Skin epidermis (tissue), 12 donors: ENCODE data around the gene ADGRG7.

Source experiments
- H3K27ac ChIP-seq, 21 experiments: fragments of 200-600 bp; sonication (generic) in 11 of 21; one replicate each; pipeline ENCODE4 v1.5.0; 2020; ENCODE audit warnings: mild to moderate bottlenecking in 3 of 21, inconsistent platforms in 2 of 21, moderate library complexity in 2 of 21
- H3K4me3 ChIP-seq, 7 experiments: fragments of 200-600 bp; sonication (generic) in 2 of 7; one replicate each; pipeline ENCODE4 v1.5.0; 2020; ENCODE audit warnings: inconsistent platforms in 2 of 7, mild to moderate bottlenecking in 2 of 7, moderate library complexity in 1 of 7

ADGRG7 gene

DNA sequence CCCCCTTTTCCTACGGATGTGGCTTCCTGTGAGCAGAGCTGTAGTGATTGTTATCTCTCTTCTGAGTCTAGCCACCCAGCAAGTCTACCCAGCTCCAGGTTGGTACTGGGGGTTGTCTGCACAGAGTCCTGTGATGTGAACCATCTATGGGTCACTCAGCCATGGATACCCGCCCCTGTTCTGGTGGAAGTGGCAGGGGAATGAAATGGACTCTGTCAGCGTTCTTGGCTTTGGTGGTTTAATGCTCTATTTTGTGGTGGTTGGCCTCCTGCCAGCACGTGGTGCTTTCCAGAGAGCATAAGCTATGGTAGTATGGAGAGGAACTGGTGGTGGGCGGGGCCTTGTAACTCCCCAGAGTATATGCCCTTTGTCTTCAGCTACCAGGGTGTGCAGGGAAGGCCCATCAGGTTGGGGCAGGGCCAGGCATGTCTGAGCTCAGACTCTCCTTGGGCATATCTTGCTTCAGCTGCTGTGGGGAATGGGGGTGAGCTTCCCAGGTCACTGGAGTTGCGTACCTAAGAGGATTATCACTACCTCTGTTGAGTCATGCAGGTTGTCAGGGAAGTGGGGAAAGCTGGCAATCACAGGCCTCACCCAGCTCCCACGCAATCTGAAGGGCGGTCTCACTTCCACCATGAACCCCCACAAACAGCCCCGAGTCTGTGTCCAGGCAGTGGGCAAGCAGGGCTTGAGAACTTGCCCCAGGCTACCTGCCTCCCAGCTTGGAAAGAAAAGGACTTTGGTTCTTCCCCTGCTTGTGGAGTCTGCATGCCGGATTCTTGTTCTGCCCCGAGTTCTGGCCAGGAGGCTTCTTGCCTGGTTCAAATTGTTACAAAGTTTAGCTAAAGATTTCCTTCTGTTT, 9.0 kb upstream of the ADGRG7 start:
- H3K27ac ChIP-seq, result peak overlapping the region in 19 of 21 experiments; percentile 32 to 84 (median 68)
- H3K4me3 ChIP-seq, result no peak overlapping the region

DNA sequence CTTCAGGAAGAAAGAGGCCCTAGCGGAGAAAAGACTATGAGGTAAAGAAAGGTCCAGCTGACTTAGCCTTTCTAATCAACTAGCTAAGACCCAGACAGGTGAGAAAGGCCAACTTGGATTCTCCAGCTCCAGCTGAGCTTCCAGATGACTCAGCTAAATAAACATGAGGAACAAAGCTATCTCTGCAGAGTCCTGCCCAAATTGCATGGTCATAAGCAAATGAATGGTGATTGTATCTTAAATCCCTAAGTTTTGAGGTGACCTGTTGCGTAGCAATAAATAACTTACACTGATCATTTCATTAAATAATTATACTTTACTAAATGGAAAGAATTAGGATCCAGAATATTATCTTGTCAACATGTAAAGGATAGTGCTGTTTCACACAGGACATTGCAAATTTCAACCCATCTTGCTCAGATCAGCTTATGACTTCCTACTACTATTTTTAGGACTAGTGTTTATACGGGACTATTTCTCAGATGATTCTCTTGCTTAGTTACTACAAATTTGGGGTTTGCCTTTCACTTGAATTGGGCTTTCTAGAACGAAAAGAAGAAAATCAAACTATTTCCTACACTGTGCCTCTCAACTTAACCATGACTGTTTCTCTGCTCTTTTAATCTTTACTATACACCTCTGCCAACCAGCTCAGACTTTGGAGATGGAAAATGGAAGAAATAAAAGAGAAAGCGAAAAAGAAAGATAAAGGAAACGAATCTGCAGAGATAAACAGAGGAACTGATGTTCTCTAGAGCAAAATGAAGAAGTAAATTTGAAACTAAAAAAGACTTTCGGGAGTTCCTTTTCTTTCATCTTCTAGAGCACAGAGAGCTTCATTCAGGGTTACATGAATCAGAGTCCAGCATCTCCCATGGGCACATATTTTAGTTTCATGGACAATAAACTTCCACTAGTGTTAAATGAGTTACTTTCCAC, 6.6 kb upstream of the ADGRG7 start:
- no peak overlapping the region for H3K4me3 ChIP-seq
- peak overlapping the region in 10 of 21 experiments; percentile 3 to 73 (median 46) for H3K27ac ChIP-seq

DNA sequence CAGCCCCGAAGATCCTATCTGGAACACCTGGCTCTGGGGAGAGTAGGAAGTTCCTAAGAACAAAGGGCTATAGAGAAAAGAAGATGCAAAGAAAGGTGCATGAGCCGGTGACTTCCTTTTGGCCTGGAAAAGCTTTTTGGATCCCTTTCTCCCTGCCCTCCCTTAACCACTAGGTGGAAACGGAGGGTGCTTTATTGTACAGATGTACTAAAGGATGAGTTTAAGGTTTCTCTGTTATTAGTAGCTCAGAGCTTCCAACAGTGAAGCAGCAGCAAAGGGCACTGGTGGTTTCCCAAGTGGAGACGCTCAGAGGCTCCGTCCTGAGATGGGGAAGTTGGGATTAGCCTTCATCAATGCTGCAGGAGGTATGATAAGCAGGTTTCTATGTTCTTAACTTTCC, 5.9 kb upstream of the ADGRG7 start:
- H3K27ac ChIP-seq, result peak overlapping the region in 7 of 21 experiments; percentile 6 to 73 (median 63)
- H3K4me3 ChIP-seq, result no peak overlapping the region

DNA sequence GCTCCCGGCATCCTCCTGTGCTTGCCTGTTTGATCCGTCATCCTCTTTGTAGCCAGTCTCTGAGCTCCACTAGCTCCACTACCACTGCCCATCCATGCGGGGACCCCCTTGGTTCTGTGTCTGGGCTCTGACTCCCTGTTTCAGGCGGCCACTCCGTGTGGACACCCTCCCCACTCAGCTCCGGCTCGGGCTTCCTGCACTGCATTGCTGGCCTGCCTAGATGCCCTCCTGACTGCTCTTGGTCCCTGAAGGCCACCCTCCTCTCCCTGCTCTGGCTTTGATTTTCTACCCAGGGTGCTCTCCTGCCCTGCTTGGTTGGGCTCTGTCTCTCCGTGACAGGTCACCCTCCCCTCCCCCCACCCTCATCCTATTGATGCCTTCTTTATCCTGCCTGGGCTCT, 4.0 kb upstream of the ADGRG7 start:
- Histone ChIP-seq H3K4me3 (no peak overlapping the region), H3K27ac (no peak overlapping the region)

DNA sequence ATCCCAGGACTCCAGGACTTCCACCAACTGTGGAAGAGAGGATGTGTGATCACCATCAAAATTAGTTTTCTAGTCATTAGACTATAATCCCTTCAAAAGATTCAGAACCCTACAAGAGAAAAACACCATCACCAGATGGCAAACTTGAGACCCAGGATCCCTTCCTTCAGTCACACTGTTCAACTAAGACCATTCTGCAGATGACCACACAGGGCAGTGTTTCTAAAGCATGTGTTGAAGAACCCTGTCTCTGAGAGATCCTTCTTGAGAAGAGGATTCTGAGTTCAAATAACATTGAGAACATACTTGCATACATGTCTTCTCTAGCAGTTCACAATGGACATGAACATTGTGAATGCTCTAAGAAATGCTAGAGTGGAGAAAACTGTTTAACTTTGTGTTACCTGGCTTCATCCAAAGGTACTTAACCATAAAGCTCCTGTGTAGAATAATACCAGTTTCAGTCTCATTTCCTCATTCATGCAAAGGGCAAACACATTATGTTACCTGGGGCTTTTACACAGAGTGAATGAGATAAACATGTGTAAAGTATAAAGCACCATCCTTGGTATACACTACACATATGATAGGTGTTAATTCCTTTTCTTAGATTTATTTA, 2.4 kb upstream of the ADGRG7 start:
- H3K4me3 ChIP-seq, result no peak overlapping the region
- no peak overlapping the region for H3K27ac ChIP-seq

DNA sequence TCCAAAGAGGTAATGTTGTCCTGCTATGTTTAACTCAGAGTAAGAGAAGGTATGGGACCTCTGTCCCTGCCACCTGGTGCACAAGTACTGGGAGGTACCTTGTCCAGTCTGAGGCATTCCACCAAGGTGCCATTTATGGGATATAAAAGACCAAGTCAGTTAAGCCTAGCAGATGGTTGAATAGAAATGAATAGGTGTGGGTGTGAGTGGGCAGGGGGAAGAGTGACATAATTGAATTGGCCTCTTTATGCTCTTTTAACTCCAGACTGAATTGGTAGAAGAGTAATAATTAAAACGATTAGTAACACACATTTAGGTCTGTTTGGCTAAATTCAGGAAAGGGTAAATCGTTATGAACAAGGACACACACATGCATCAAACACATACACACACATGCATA, 562 bp downstream of the ADGRG7 start:
- H3K4me3 ChIP-seq, result no peak overlapping the region

DNA sequence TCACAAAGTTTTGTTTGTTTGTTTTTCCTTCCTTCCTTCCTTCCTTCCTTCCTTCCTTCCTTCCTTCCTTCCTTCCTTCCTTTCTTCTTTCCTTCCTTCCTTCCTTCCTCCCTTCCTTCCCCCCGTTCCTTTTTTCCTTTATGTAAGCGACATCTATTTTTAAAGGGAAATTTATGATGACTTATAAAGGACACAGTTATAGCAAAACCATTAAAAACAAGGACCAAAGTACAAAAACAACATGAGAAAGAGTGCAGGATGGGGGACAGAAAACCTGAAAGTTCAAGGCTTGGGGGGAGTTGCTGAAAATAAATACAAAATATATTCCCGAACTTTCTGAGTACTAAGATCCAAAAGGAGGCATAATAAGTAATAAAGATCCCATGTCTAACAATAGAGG, 1.8 kb downstream of the ADGRG7 start:
- no peak overlapping the region for H3K27ac ChIP-seq
- H3K4me3 ChIP-seq, result no peak overlapping the region

More for the DNA sequence above, 562 bp downstream of the ADGRG7 start:
- no peak overlapping the region for H3K27ac ChIP-seq

DNA sequence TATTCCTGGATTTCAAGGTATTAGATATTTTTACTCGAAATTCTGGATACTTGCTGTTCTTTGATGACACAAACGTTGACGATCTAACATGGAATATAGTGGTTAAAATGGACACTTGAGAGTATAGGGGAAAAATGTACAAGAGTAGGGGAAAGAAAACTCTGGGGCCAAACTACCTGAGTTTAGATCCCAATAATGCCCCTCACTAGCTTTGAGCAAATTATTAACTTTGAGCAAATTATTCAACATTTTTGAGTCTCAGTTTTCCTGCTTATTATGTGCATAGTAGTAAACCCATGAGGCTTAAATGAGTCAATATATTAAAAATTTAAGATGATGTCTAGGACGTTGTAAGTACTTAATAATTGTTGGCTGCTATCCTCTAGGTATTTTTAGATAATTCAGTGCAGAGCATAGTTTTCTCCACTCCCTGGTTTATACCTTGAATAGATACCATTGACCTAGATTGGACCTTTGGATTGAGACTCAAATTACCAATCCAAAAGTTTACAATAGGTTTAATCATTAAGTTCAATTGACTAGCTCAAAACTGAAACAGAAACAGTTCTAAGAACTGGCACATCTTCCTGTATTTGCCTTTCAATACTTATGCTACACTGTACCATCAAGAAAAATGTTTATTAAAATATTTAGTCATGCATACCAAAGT, 4.5 kb downstream of the ADGRG7 start:
- H3K27ac ChIP-seq, result no peak overlapping the region
- no peak overlapping the region for H3K4me3 ChIP-seq

DNA sequence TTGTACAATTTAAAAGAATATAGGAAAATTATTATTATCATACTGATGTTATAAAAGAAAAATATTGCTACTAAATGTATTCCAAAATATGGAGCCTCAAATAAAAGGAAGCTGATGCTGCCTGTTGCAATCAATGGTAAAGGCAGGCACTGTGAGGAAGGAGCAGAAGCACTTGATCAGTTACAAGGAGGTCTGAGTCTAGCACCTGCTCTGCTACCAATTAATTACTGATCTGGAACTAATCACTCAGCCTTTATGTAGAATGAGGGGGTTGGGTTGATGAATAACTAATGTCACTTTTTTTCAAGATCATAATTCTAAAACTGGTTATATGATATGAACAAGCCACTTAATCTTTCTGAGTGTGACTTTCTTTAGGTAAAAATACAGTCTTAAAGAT, 5.5 kb downstream of the ADGRG7 start:
- Histone ChIP-seq H3K4me3 (no peak overlapping the region), H3K27ac (no peak overlapping the region)

DNA sequence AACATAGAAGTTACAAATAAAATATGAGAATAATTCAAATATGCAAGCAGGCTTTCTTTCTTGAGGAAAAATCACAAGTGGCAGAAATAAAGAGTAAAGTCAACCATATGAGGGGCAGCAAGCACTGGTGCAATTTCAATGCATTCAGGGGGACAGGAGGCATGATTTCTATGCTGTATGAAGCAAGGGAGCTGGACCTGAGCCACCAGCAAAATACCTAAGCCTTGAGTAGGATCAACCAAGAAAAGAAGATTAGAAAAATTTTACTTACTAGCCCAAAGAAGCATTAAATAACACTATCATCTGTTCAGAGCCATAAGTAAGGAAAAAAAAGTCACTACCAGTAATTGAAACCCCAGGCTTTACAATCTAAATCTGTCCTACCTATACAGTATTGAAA, 6.3 kb downstream of the ADGRG7 start:
- H3K4me3 ChIP-seq, result no peak overlapping the region
- H3K27ac ChIP-seq, result no peak overlapping the region

DNA sequence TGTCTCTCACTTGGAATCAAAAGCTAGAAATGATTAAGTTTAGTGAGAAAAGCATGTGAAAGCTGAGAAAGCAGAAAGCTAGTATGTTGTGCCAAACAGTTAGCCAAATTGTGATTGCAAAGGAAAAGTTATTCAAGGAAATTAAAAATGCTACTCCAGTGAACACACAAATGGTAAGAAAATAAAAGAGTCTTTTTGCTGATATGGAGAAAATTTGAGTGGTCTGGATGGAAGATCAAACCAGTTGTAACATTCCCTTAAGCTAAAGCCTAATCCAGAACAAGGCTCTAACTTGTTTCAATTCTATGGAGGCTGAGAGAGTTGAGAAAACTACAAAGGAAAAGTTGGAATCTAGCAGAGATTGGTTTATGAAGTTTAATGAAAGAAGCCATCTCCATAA, 11.8 kb downstream of the ADGRG7 start:
- Histone ChIP-seq H3K27ac (no peak overlapping the region), H3K4me3 (no peak overlapping the region)

DNA sequence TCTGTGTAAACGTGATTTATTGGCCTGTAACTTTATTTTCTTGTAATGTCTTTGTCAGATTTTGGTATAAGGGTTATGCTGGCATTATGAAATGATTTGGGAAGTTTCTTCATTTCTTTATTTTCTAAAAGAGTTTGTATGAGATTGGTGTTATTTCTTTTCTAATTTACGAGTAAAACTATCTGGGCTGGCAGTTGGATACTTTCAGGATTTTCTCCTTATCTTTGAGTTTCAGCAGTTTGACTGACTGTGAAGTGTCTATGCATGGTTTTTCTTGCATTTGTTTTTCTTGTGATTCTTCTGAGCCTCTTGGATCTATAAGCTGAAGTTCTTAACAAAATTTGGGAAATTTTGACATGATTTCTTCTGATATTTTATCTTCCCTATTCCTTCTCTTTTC, 18.1 kb downstream of the ADGRG7 start:
- Histone ChIP-seq H3K27ac (no peak overlapping the region), H3K4me3 (no peak overlapping the region)

DNA sequence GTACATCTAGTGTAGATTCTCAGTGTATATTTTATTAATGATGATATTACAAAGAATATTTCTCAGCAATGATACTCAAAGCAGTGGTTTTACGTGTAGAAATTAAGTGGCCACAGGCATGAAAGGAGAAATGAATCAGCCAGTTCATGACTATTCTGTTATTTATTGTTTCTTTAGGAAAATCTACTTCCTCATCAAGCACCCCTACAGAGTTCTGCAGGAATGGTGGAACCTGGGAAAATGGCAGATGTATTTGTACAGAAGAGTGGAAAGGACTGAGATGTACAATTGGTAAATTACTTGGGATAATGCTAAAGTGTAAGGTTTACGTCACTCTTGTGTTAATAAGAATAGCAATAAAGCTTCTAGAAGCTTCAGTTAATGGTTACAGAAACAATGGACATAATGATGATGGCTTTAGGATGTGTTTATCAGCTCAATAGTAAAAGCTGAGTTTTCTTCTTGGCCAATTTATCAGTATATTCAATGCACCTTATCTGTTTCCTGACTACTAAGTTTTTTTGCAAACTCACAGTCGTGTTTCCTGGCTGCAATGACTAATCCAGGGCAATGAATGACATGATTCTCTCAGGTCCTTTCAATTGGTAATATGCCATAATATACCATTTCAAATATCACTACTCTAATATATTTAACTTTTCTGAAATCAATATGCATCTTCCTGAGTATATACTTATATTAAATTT, 20.2 kb downstream of the ADGRG7 start:
- no peak overlapping the region for H3K4me3 ChIP-seq
- H3K27ac ChIP-seq, result no peak overlapping the region

DNA sequence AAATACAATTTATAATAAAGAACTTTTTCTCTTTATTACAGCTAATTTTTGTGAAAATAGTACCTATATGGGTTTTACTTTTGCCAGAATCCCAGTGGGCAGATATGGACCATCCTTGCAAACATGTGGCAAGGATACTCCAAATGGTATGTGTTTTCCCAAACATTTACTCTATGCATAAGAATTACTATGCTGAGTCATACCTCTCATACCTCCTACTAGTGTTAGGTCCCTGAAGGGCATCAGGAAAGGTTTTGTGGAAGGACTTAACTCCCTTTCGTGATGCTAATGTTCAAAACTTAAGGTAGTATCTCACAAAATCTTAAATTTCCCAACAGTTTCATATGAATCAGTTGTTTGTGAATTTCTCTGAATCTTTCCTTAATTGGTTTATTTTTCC, 21.3 kb downstream of the ADGRG7 start:
- H3K4me3 ChIP-seq, result no peak overlapping the region
- H3K27ac ChIP-seq, result no peak overlapping the region

DNA sequence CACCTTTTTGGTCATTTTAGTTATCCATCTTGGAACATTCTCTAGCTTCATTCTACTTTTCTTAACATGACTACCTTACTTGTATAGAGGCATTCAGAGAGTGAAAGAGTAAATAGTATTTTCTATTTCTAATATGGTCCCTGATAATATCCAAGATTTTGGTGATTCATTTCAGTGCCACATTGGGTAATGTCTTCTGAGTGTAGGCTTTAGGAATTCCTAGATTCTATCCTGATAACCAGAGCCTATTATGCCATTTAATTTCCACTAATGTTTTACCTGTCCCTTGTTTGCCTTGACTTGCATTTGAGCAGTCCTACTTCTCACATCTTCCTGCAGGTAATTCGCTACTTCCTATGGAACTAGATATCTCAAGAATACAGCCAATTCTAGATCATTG, 21.8 kb downstream of the ADGRG7 start:
- H3K4me3 ChIP-seq, result no peak overlapping the region
- no peak overlapping the region for H3K27ac ChIP-seq

DNA sequence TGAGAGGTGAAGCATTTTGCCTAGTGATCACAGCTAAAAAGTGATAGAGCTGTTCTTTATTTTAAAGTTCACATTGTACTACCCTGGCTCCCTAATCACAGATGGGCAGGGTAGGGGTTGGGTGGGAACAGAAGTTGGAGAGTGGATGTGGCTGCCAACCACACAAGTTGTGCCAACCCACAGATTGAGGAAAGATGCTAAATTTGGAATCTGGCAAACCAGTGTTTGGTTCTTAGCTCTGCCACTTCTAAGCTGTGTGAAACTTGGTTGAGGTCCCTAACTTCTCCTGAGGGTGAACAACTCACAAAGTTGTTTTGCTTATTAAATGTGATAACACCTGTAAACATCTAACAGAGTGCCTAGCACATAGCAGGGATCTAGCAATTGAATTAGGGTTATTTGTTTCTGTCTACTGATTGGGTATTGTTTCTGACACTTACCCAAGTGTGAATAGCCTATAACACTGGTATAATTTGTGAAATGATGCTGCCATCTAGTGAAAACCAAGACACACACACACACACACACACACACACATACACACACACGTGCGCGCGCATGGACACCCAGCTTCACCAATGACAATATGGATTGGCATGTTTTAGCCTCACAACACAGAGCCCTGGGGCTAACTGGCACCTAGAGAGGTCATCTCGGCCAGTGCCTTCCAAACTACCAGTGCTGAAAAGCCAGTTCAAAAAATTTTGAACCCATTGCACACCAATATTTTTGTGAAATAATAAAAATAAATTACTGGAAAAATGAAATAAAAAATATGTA, 25.3 kb downstream of the ADGRG7 start:
- no peak overlapping the region for H3K27ac ChIP-seq
- no peak overlapping the region for H3K4me3 ChIP-seq

DNA sequence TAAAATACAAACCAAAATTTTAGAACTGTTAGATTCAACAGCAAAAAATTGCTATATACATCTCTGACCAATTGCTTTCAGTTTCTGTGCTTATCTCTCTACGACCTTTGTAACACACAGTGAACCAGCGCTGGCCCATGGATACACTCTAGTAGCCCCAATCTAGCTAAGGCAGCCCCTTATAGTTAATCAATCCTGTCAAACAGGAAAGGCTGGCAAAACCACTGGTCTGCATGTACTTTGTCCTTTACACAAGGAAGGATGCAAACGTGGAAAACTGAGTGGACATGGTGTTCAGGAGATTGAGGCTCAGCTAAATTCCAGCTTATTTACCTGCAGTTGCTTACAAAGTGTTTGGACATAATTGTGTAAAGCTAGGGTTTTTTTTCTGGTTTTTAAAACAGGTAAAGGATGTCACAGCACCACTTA, 25.9 kb downstream of the ADGRG7 start:
- no peak overlapping the region for H3K27ac ChIP-seq

DNA sequence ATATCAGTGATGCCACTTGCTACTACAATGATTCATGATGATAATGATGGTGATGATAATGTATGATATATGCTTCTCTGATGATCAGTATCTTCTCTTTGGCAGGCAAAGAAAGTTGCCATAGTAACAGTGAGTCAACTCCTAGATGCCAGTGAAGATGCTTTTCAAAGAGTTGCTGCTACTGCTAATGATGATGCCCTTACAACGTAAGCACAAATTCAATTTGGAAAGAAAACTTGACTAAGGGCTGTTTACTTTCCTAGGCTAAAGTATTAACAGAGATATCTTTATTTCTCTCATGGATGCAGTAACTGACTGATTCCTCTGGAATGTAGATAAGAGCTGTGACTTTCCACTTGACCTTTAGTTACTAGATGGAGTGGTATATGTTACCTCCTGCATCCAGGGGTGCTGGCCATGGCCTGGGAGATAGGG, 27.8 kb downstream of the ADGRG7 start:
- Histone ChIP-seq H3K4me3 (no peak overlapping the region), H3K27ac (no peak overlapping the region)

More for the DNA sequence above, 25.9 kb downstream of the ADGRG7 start:
- H3K4me3 ChIP-seq, result no peak overlapping the region
